Effector CD8-positive, alpha-beta T cell (primary cell): ENCODE measurements around the gene EIF3C.
"Not testable (repeated sequence)": the region's sequence is repeated elsewhere in the genome, so short reads cannot be mapped to it uniquely, and the experiment has no call there.

Experiments used
- DNase-seq: peaks from one replicate; lab custom pipeline; 2025; lab: John Stamatoyannopoulos, UW
- total RNA-seq, 4 experiments: gene quantifications; one replicate each; lab custom pipeline; 2026; lab: John Stamatoyannopoulos, UW

EIF3C gene
- total RNA-seq, result 4.9 to 6.5 (median 5.6) reads per million in 4 experiments

GRCh38 chr16:28711220-28712083, at the start of gene EIF3C:
Gene EIF3C, plus strand, starts transcription at chr16:28711464. Its CDS starts 223 bp downstream, at chr16:28711687.
- DNase-seq, result not testable (repeated sequence)

DNA sequence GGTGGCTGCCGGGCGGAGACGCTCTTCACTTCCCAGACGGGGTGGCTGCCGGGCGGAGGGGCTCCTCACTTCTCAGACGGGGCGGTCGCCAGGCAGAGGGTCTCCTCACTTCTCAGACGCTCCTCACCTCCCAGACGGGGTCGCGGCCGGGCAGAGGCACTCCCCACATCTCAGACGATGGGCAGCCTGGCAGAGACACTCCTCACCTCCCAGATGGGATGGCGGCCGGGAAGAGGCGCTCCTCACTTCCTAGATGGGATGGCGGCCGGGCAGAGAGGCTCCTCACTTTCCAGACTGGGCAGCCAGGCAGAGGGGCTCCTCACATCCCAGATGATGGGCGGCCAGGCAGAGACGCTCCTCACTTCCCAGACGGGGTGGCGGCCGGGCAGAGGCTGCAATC, 45.0 kb upstream of the EIF3C start:
- DNase-seq, result not testable (repeated sequence)

DNA sequence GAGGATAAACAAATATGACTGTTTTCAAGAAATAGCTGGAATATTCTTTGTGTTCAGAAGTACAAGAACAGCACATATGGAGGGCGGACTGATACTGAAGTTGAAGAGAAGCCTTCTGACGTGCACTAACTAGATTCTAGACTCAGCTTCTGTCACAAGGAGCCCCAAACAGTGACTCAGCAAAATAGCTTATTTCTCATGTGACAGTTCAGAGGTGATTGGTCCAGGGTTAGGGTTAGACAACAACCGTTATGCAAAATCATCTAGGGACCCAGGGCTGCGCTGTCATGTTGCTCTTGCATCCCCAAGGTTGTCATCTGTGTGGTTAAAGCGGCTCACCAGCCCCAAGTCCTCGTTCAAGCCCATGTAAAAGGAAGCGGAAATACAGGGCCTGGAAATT, 43.8 kb upstream of the EIF3C start:
- DNase-seq, result not testable (repeated sequence)

DNA sequence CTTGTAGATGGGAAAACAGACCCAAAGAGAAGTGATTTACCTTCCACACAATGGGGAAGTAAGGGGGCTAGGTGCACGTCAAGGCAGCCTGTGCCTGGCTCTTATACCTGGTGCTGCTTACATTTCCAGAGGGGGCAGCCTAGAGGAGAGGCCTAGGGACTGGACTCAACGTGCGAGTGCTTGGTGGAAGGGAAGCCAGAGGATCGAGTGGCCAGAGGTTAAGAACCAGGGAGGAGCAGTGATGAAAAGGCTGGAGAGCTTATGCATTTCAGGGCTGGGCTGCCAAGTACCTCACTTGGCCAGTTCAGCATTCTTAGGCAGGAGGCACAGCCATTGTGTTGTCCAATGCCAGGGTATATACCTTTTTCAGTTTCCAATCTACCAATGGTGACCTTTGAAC, 43.1 kb upstream of the EIF3C start:
- not testable (repeated sequence) for DNase-seq

DNA sequence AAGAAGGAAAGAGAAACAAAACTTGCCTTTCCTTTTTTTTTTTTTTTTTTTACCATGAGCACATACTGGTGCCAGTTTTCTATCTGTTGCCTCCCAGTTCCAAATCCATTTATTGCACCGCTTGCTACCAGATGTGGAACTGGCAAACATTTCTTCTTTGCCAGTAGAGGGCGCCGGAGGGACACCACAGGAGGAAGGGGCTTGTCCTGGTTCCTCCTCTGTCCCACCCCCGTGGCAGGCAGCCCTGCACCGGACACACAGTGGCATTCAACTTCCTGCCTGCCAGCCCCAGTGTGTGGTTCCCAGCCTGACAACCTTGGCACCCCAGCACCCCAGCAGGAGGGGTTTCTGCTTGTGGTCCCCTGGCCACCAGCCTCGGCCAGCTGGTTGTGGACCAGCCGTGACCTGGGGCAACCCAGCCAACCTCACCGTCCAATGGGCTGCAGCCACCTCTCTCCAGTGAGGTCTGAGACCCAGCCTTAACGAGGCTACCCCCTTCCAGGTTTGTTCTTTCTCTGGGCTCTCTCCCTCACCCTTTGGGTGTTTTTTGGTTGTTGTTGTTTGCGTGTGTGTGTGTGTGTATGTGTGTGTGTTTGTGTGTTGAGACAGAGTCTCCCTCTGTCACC, 22.8 kb upstream of the EIF3C start:
- DNase-seq, result not testable (repeated sequence)

DNA sequence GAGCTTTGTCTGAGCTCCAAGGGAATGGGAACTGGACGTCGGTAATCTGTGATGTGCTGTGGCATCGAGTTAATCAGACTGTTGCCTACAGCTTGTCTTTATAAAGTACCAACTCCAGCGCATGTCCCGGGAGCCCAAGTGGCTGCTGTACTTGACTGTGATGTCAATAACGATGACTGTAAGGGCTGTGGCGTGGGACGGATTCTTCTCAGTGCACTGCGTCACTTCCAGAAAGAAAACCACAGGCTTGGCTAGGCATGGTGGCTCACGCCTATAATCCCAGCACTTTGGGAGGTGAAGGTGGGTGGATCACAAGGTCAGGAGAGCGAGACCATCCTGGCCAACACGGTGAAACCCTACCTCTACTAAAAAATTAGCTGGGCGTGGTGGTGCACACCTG, 21.8 kb upstream of the EIF3C start:
- not testable (repeated sequence) for DNase-seq

GRCh38 chr16:28691722-28692121, 19.5 kb upstream of the EIF3C start:
- not testable (repeated sequence) for DNase-seq

GRCh38 chr16:28693257-28693950, 17.9 kb upstream of the EIF3C start:
- not testable (repeated sequence) for DNase-seq

DNA sequence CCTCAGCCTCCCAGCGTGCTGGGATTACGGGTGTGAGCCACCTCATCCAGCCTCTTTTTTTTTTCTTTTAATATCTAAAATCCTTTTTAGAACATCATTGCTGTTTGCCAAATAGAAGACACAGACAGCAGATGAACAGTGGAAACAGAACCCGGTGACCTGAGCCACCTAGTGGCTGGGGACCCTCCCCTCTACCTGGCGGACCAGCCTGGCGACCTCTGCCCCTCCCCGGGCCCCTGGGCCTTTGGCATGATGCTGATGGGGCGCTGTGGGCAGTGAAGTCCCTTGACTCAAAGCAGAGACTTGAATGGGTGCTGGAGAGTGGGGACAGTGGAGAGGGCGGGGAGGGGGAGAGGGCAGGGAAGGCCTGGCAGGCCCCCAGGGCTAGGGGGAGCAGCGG, 11.5 kb upstream of the EIF3C start:
- not testable (repeated sequence) for DNase-seq

DNA sequence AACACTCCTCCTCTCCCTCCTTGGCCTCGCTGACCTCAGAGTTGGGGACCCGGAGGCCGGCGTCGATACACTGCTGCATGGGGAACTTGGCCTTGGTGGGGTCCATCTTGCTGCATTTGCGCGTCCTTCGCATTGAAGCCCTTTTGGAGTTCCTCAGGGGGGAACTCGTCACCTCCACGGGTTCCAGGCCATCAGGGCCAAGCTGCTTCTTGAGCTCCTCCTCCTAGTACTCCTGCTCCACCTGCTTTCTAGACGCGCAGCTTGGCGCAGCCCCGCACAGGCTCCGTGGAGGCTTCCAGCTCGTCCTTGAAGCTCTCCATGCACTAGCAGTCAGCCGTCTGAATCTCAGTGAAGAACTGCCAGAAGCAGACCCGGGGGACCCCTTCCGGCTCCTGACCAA, 10.9 kb upstream of the EIF3C start:
- DNase-seq, result not testable (repeated sequence)

DNA sequence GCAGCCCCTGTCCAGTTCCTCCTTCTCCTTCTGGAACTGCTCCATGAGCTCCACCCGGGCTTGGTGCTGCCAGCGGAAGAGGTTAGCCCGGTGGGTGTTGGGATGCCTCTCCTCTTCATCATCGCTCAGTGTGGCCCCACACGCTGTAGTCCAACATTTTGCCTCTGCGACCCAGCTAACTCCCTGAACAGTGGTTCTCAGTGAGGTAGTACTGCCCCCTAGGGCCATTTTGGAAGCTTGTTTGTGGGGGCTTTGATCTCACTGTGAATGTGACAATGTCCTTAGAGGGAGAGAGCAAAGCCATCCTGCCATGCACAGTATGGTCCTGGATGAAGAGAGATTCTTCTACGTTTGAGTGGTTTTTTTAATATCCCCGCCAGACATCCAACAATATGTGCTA, 9.9 kb upstream of the EIF3C start:
- not testable (repeated sequence) for DNase-seq

DNA sequence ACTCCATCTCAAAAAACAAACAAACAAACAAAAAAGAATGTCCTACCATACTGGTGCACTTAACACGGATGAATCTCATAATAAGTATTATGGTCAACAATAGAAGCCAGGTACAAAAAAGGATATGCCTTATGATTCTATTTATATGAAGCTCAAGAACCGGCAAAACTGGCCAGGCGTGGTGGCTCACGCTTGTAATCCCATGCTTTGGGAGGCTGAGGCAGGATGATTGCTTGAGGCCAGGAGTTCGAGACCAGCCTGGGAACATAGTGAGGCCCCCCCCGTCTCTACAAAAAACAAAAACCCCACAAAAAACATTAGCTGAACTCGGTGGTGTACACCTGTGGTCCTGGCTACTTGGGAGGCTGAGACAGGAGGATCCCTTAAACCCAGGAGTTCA, 7.0 kb upstream of the EIF3C start:
- DNase-seq, result not testable (repeated sequence)

DNA sequence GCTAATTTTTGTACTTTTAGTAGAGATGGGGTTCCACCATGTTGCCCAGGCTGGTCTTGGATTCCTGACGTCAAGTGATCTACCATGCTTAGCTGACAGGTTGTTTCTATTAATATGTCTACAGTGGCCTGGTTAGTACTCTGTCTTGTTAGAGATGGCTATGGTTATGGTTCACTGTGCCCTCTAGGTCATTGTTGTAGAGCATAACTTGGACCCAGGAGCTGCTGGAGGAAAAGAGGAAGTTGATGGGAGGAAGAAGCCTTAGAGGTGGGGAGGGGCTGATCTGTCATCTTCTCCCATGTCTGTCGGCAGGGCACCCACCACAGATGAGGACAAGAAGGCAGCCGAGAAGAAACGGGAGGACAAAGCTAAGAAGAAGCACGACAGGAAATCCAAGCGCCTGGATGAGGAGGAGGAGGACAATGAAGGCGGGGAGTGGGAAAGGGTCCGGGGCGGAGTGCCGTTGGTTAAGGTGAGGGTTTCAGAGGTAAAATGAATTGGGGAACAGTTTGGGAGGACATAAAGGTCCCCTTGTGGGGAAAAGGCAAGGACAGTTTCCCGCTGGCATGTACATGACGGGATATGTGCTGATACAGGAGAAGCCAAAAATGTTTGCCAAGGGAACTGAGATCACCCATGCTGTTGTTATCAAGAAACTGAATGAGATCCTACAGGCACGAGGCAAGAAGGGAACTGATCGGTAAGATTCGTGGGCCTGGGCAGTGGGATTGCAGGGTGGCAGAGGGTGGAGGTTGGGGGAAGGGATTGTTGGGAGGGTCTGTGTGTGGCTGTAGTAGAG, 11.8 kb downstream of the EIF3C start:
- not testable (repeated sequence) for DNase-seq

GRCh38 chr16:28731253-28731652, 20.0 kb downstream of the EIF3C start:
- DNase-seq, result not testable (repeated sequence)

DNA sequence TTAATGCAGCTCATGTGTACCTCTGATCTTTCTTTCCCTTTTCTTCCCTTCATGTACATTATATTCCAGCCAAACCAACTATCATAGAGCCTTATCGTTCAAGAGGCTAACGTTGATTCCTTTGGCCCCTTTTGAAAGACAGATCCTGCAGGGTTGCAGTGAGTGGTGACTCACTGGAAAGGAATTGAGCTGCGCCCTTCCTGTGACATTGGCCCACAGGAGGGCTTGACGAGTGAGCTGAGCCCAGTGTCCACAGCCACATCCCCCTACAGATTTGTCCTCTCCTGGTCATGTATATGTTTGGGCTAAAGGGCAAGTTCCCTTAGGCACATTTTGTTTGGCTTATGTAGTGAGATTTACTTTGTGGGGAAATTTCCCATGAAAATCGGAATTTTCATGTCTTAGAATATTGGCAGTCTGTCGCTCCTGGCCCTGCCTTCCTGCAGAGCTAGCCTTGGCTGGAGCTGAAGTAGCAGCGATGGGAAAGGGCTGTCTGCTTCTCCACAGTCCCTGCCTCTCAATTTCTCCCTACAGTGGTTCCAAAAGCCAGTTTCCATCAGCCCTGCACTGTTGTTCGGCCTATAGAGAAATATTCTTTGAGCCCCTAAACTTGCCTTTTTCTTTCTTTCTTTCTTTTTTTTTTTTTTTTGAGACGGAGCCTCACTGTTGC, 21.3 kb downstream of the EIF3C start:
- not testable (repeated sequence) for DNase-seq

DNA sequence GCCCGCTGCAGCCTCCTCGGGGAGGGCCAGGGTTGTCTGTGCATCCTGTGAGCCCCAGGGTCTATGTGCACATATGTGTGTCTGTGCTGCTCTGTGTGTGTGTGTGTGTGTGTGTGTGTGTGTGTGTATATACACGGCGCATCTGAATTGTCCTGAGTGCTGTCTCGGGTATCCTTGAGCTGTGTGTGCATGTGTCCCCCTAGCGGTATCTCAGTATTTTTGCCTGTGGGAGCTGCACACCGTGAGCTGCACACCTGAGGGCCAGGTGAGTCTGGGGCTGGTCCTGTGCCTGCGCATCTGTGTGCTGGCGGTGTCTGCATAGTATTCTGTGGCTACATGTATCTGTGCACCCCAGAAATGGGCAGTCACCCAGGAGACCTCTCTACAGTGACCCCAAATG, 28.5 kb downstream of the EIF3C start:
- DNase-seq, result not testable (repeated sequence)

- not testable (repeated sequence) for DNase-seq
These were observed 29.4 kb downstream of the EIF3C start for GRCh38 chr16:28740631-28741030.

DNA sequence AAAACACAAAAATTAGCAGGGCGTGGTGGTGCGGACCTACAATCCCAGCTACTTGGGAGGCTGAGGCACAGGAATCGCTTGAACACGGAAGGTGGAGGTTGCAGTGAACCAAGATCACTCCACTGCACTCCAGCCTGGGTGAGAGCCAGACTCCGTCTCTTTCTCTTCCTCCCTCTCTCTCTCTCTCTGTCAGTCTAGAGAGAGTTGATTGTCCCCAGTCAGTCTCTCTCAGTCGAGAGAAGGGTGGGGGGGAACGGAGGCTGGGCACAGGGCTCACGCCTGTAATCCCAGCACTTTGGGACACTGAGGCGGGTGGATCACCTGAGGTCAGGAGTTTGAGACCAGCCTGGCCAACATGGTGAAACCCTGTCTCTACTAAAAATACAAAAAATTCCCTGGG, 30.0 kb downstream of the EIF3C start:
- DNase-seq, result not testable (repeated sequence)

- DNase-seq, result not testable (repeated sequence)
These were observed 35.5 kb downstream of the EIF3C start for GRCh38 chr16:28746618-28747350.

GRCh38 chr16:28749997-28750465, 38.8 kb downstream of the EIF3C start:
- not testable (repeated sequence) for DNase-seq
